ENCODE data around the gene LSS. TPM values are rescaled to one million over a fixed set of nuclear protein-coding genes. Genes with fewer than 3 reads are reported as not detected.

LSS gene
- total RNA-seq, 2 donors from 2014 or later: 56.7 to 85.2 TPM

- Histone ChIP-seq H3K9me3 (ENCODE audit: control insufficient read depth, low read length) (no peaks in the 10 kb centered on the region), H3K27ac (ENCODE audit: low read depth, low read length) (no peak overlapping the region), H3K9ac (ENCODE audit: extremely low read depth, low read length, poor library complexity, severe bottlenecking) (no peak overlapping the region), H3K4me3 (ENCODE audit: low read length) (no peak overlapping the region), H3K27me3 (ENCODE audit: control insufficient read depth, insufficient read depth, low read length, poor library complexity, severe bottlenecking) (no peaks in the 10 kb centered on the region), H3K4me1 (ENCODE audit: control insufficient read depth, insufficient read depth, low read length) (no peaks in the 10 kb centered on the region), H3K36me3 (ENCODE audit: control insufficient read depth, insufficient read depth, low read length) (peaks cover 18% of the 10 kb centered on the region)
- no peak overlapping the region for H3K4me3 Mint-ChIP-seq
- H3K27ac Mint-ChIP-seq: no peak overlapping the region
- no peaks in the 10 kb centered on the region for H3K9me3 Mint-ChIP-seq
- peaks cover 34% of the 10 kb centered on the region for H3K36me3 Mint-ChIP-seq (ENCODE audit: low read depth)
- H3K27me3 Mint-ChIP-seq (ENCODE audit: insufficient read depth): no peaks in the 10 kb centered on the region
- WGBS, 2 experiments (ENCODE audit: insufficient coverage in 1 of 2, insufficient read length in 1 of 2): 85 to 99% methylated on average over 10 to 16 of the region's 16 CpGs
- TF ChIP-seq, protein P1, sequence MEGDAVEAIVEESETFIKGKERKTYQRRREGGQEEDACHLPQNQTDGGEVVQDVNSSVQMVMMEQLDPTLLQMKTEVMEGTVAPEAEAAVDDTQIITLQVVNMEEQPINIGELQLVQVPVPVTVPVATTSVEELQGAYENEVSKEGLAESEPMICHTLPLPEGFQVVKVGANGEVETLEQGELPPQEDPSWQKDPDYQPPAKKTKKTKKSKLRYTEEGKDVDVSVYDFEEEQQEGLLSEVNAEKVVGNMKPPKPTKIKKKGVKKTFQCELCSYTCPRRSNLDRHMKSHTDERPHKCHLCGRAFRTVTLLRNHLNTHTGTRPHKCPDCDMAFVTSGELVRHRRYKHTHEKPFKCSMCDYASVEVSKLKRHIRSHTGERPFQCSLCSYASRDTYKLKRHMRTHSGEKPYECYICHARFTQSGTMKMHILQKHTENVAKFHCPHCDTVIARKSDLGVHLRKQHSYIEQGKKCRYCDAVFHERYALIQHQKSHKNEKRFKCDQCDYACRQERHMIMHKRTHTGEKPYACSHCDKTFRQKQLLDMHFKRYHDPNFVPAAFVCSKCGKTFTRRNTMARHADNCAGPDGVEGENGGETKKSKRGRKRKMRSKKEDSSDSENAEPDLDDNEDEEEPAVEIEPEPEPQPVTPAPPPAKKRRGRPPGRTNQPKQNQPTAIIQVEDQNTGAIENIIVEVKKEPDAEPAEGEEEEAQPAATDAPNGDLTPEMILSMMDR (conservative IDR thresholded peaks at IDR 0.05): no peak
- H3K4me1 Mint-ChIP-seq: no peaks in the 10 kb centered on the region
- peak; percentile 38 for DNase-seq
Observed at GRCh38 chr21:46218906-46219590, 9.5 kb downstream of the LSS start.

- Histone ChIP-seq H3K27ac (ENCODE audit: low read depth, low read length) (no peak overlapping the region), H3K4me1 (ENCODE audit: control insufficient read depth, insufficient read depth, low read length) (no peaks in the 10 kb centered on the region), H3K9me3 (ENCODE audit: control insufficient read depth, low read length) (no peaks in the 10 kb centered on the region), H3K36me3 (ENCODE audit: control insufficient read depth, insufficient read depth, low read length) (peaks cover 19% of the 10 kb centered on the region), H3K4me3 (ENCODE audit: low read length) (no peak overlapping the region), H3K9ac (ENCODE audit: extremely low read depth, low read length, poor library complexity, severe bottlenecking) (no peak overlapping the region), H3K27me3 (ENCODE audit: control insufficient read depth, insufficient read depth, low read length, poor library complexity, severe bottlenecking) (no peaks in the 10 kb centered on the region)
- H3K27ac Mint-ChIP-seq: peak overlapping the region; percentile 64
- H3K4me1 Mint-ChIP-seq: no peaks in the 10 kb centered on the region
- peaks cover 35% of the 10 kb centered on the region for H3K36me3 Mint-ChIP-seq (ENCODE audit: low read depth)
- DNase-seq: peak; percentile 30
- 83 to 89% methylated on average over 8 to 21 of the region's 22 CpGs for WGBS, 2 experiments (ENCODE audit: insufficient coverage in 1 of 2, insufficient read length in 1 of 2)
- TF ChIP-seq, protein P1 (conservative IDR thresholded peaks at IDR 0.05): no peak
- H3K9me3 Mint-ChIP-seq: no peaks in the 10 kb centered on the region
- no peak overlapping the region for H3K4me3 Mint-ChIP-seq
- no peaks in the 10 kb centered on the region for H3K27me3 Mint-ChIP-seq (ENCODE audit: insufficient read depth)
Observed at GRCh38 chr21:46217511-46218196, 10.9 kb downstream of the LSS start.

- peaks cover 16% of the 10 kb centered on the region for H3K36me3 ChIP-seq (ENCODE audit: control insufficient read depth, insufficient read depth, low read length)
- peaks cover 29% of the 10 kb centered on the region for H3K36me3 Mint-ChIP-seq (ENCODE audit: low read depth)
- H3K4me3 ChIP-seq (ENCODE audit: low read length): no peak overlapping the region
- H3K4me1 ChIP-seq (ENCODE audit: control insufficient read depth, insufficient read depth, low read length): no peaks in the 10 kb centered on the region
- no peaks in the 10 kb centered on the region for H3K27me3 ChIP-seq (ENCODE audit: control insufficient read depth, insufficient read depth, low read length, poor library complexity, severe bottlenecking)
- no peaks in the 10 kb centered on the region for H3K4me1 Mint-ChIP-seq
- H3K27me3 Mint-ChIP-seq (ENCODE audit: insufficient read depth): no peaks in the 10 kb centered on the region
- WGBS, 2 experiments (ENCODE audit: insufficient coverage in 1 of 2, insufficient read length in 1 of 2): 92 to 100% methylated on average over 5 to 16 of the region's 16 CpGs
- TF ChIP-seq, protein P1 (conservative IDR thresholded peaks at IDR 0.05): no peak
- no peaks in the 10 kb centered on the region for H3K9me3 ChIP-seq (ENCODE audit: control insufficient read depth, low read length)
- no peak overlapping the region for H3K27ac ChIP-seq (ENCODE audit: low read depth, low read length)
- H3K4me3 Mint-ChIP-seq: no peak overlapping the region
- peak; percentile 34 for DNase-seq
- no peaks in the 10 kb centered on the region for H3K9me3 Mint-ChIP-seq
- no peak overlapping the region for H3K9ac ChIP-seq (ENCODE audit: extremely low read depth, low read length, poor library complexity, severe bottlenecking)
- H3K27ac Mint-ChIP-seq: no peak overlapping the region
Observed at GRCh38 chr21:46216132-46216747, 12.3 kb downstream of the LSS start.

All from endodermal cell (in vitro differentiated cells).